ENCODE data around the gene OPN4.

OPN4 gene

GRCh38 chr10:86662186-86663045 is 8.1 kb downstream of the OPN4 start:
- DNase-seq, result no peak

- DNase-seq, result no peak
Measured at GRCh38 chr10:86663046-86663345, 8.6 kb downstream of the OPN4 start.

- no peak for DNase-seq
Measured at GRCh38 chr10:86663576-86664339, 9.4 kb downstream of the OPN4 start.

- peak in 3 of 14 donors; percentile 40 to 52 (median 49) for DNase-seq
Measured at GRCh38 chr10:86664341-86665217, 10.2 kb downstream of the OPN4 start.

- DNase-seq, result peak in 2 of 14 donors; percentile 49 to 56
Measured at GRCh38 chr10:86665218-86665607, 10.9 kb downstream of the OPN4 start.

- DNase-seq, result peak in 13 of 14 donors; percentile 8 to 90 (median 74)
Measured at GRCh38 chr10:86665868-86666267, 11.5 kb downstream of the OPN4 start.

GRCh38 chr10:86666538-86666937 is 12.2 kb downstream of the OPN4 start:
- peak in 8 of 14 donors; percentile 33 to 73 (median 57) for DNase-seq

- peak in 2 of 14 donors; percentile 43 to 52 for DNase-seq
Measured at GRCh38 chr10:86667421-86668181, 13.3 kb downstream of the OPN4 start.

DNA sequence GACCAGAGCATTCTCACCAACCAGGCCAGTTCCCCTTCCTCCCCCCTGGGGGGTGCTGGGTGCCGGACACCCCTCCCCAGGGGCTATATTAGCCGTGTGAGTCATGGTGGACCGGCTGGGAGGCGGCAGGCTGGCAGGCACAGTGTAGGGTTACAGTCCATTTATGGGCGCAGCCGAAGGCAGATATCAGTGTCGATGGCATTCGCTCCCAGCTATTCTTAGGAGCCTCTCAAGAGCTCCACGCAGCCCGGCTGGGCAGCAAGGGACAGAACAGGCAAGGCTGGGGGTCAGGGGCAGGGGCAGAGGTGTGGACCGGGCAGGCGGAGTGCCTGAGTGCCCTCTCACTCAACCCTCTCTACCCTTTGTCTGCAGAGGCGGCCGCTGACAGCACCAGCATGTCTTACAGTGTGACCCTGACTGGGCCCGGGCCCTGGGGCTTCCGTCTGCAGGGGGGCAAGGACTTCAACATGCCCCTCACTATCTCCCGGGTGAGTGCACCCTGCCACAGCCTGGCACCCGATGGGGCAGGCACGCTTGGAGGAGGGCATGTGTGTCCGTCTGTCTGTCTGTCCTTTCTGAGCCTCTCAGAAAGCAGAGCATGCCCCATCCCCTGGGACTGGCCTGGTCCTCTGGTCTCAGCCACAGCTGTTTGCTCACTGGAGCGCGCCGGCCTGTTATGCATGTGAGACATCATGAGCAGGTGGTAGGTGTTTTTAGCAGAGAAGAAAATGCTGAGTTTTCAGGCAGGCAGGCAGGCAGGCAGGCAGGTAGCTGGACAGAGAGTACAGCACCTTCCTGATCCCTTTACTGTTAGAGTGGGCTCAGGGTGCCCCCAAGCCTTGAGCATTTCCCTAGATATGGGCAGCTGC is 14.2 kb downstream of the OPN4 start, which contains the start of gene LDB3:
Gene LDB3, plus strand, starts transcription at position 215 of the 869 bp plus-strand sequence. Its CDS starts 181 bp downstream, at position 396.
- DNase-seq, result peak in 2 of 14 donors; percentile 33 to 54

GRCh38 chr10:86670290-86670811 is 16.0 kb downstream of the OPN4 start:
- no peak for DNase-seq

DNA sequence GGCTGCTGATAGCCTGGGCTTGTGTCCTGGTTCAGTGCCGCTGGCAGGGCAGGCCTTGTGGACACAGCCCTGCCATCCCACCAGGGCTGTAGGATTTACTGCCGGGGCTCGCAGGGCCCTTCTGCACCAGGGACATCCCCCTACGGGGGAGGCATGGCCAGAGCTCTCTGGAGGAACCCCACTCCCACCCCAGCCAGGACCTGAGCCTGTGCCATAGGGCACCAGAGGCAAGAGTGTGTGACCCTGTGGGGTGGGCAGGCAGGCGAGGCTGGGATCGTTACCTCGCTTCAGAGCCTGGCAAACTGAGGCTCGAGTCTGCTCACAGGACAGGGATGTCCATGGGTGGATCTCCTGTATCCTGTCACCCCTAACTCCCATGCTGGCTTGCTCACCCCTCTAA is 16.5 kb downstream of the OPN4 start:
- no peak for DNase-seq

DNA sequence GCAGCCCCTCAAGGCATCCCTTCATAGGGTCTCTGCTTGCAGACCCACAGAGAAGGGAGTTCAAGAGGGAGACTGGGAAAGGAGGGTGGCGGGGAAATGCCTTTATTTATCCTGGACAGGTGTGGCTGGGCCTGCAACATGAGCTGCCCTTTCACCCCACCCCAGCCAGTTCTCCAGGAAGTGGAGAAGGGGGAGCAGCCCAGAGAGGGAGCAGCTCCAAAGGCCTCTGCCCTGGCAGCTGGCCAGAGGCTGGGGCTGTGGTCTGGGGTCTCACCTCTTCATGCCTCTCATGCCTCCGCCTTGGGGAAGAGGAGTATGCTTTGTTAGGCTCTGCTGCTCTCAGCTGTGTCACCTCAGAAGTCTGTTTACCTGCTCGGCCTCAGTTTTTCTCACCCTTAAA is 17.1 kb downstream of the OPN4 start:
- DNase-seq, result no peak

DNA sequence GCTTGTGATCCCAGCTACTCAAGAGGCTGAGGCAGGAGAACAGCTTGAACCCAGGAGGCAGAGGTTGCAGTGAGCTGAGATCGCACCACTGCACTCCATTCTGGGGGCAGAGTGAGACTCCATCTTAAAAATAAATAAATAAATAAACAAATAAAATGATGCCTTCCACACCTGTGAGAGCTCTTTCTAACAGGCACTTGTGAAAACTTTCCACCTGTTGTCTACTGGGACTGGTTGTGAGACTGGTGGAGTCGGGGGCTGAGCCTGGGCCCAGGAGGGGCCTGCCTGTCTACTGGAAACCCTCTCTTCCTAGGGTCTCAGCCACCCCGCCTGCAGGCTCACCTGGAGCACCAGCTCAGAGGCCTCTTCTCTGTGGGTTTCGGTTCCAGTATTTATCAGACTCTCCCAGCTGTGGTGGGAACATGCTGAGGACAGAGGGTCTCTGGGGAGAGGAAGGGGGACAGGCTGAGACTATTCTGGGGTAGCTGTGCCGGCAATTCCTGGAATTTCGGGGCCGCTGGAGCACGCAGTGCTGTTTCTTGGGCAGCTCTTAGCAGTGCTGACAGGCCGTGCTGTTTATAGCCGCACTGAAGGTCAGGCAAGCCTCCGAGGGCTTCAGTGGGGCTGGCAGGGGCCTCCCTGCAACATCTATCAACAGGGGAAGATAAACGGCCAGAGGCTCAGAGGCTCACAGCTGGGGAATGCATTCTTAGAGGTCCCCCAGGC is 17.8 kb downstream of the OPN4 start:
- no peak for DNase-seq

DNA sequence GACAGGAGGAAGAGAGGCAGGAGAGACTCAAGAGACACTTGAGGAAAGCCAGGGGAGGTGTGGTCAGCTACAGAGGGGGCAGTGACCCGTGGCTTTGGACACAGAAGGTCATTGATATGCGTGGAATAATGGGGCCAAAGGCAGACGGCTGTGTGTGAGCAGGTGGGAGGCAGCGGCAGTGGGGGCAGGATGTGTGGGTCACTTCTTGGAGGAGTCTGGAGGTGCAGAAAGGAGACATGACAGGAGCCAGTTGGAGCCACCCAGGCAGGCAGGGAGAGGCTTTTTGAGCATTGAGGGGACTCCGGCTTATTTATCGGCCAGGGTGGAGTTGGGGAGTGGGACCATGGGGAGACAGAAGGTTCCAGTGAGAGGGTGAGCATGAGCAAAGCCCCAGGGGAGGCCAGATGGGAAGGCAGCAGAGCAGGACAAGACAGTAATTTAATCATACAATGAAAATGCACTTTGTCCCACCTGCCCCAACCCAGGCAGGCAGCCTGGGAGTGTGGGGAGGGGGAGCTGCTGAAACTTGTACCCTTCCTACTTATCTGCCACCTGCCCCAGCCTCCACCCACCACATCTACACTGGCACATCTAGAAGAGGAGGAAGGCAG is 19.0 kb downstream of the OPN4 start:
- DNase-seq, result no peak

DNA sequence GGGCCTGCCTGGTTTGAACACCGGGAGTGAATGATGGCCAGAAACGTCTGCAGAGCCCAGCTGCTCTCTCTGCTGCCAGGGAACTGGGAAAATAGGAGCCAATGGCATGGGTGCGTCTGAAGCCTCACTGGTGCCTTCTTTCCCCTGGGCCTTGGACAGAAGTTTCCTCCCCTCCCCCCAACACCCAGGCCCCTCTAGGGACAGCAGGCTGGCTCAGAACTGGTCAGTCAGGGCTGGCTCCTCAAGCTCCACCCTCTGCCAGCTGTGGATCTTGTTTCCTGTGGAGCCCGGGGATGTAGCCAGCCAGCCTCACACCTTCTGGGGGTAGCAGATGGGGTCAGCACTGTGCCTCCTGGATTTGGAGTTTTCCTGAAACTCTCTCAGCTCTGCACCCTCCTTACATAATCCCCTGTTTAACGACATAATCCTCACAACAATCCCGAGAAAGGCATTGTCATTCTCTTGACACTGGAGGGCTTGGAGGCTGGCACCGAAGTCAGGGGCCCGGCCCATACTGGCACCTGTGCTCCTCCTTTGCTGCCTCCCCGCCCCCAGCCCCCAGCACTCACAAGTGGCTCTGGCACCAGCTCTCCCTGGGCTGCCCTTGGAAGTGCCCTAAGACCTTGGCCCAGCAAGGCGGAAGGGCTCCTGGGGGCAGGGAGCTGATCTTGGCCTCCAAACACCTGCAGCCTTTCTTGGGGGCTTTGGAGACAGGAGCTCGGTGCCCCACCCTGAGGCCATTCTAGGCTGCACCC is 19.7 kb downstream of the OPN4 start:
- DNase-seq, result peak in 6 of 14 donors; percentile 14 to 57 (median 28)

DNA sequence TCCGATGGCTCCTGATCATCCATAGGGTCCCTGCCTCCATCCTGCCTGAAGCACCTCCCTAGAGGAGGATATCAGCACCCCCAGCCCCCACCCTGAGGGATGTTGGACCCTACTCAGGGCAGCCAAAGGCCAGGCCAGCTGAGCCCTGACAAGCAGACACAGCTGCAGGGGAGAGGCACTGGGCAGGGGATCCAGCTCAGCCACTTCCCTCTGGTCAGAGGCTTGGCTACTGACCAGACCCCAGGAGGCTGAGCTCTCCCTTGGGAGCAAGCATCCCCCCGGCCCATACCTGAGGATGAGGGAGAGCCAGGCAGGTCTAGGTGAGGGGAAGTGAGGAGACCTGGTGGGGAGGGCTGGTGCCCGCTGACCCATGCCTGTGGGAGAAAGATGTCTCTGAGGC is 20.6 kb downstream of the OPN4 start:
- DNase-seq, result peak in 2 of 14 donors; percentile 11 to 34

GRCh38 chr10:86677374-86677773 is 23.0 kb downstream of the OPN4 start:
- DNase-seq, result no peak

GRCh38 chr10:86678999-86679792 is 24.8 kb downstream of the OPN4 start:
- DNase-seq, result peak in 7 of 14 donors; percentile 18 to 44 (median 32)

Data from C1 segment of cervical spinal cord (tissue), 14 donors.